22Rv1 (cell line): Measurements from ENCODE around the gene ZBTB25.

Experiments used
- CTCF ChIP-seq: fragments of 450-650 bp; IDR thresholded peaks from 2 replicates; pipeline ENCODE4 v1.5.1; 2017; ENCODE audit warnings: mild to moderate bottlenecking
- ZFX ChIP-seq: fragments of 450-650 bp; IDR thresholded peaks from 2 replicates; pipeline ENCODE4 v1.6.1; 2017; ENCODE audit warnings: antibody characterized with exemption, borderline replicate concordance

GRCh38 chr14:64522591-64523355, 19.1 kb upstream of the ZBTB25 start:
- TF ChIP-seq CTCF (no peak), ZFX (no peak)
